Gastroesophageal sphincter (tissue), 4 donors: ENCODE data around the gene SGTB. TPM values are rescaled to one million over a fixed set of nuclear protein-coding genes. Genes with fewer than 3 reads are reported as not detected.

Experiments
- ATAC-seq: fragments of 150-250 bp; one replicate; pipeline ENCODE4 v1.9.1; 2016; ENCODE audit warnings: mild to moderate bottlenecking, moderate library complexity
- H3K27ac ChIP-seq, 4 donors: fragments of 200-600 bp; sonication (generic) in 3 of 4; 1 replicate in 3 of 4; 2 replicates in 1 of 4; pipeline ENCODE4 v1.5.1; 2016 to 2019
- H3K27me3 ChIP-seq: fragments of 200-600 bp; sonication (generic); one replicate; pipeline ENCODE4 v1.5.1; 2019
- H3K36me3 ChIP-seq, 2 donors: fragments of 200-600 bp; sonication (generic); one replicate each; pipeline ENCODE4 v1.5.1; 2019; ENCODE audit warnings: control low read depth in 1 of 2
- H3K4me1 ChIP-seq, 3 donors: fragments of 200-600 bp; sonication (generic); 1 replicate in 2 of 3; 2 replicates in 1 of 3; pipeline ENCODE4 v1.5.1; 2016 to 2019; ENCODE audit warnings: control low read depth in 2 of 3
- H3K4me3 ChIP-seq, 2 donors: fragments of 200-600 bp; sonication (generic); one replicate each; pipeline ENCODE4 v1.5.1; 2019; ENCODE audit warnings: mild to moderate bottlenecking in 1 of 2, moderate library complexity in 1 of 2
- H3K9me3 ChIP-seq, 3 donors: fragments of 200-600 bp; sonication (generic); one replicate each; pipeline ENCODE4 v1.5.1; 2017 to 2019; ENCODE audit warnings: control low read depth in 2 of 3
- CTCF ChIP-seq, 4 experiments: fragments of 200-600 bp in 2 of 4; fragments of 450-650 bp in 2 of 4; sonication (generic) in 1 of 4; IDR thresholded peaks; one replicate each; pipeline ENCODE4 v1.5.1; 2017 to 2019; ENCODE audit warnings: antibody characterized with exemption in 4 of 4, mild to moderate bottlenecking in 2 of 4, moderate library complexity in 2 of 4
- EP300 ChIP-seq: sonication (generic); formaldehyde crosslinking; IDR thresholded peaks from one replicate; pipeline ENCODE4 v1.6.1; 2017; ENCODE audit warnings: antibody characterized with exemption, mild to moderate bottlenecking
- POLR2A ChIP-seq, 2 donors: fragments of 450-650 bp; IDR thresholded peaks; one replicate each; pipeline ENCODE4 v1.6.1; 2017; ENCODE audit warnings: antibody characterized with exemption in 2 of 2, mild to moderate bottlenecking in 2 of 2, moderate library complexity in 1 of 2
- POLR2AphosphoS5 ChIP-seq: sonication (generic); formaldehyde crosslinking; IDR thresholded peaks from one replicate; pipeline ENCODE4 v1.6.1; 2017; ENCODE audit warnings: antibody characterized with exemption
- WGBS, 2 donors: methylation state at CpG; one replicate each; pipeline ENCODE4 v1.1.5; 2018; ENCODE audit warnings: low coverage in 1 of 2; 5-methylcytosine and 5-hydroxymethylcytosine counted together
- total RNA-seq, 4 donors: library from RNA; depleted of rRNA; stranded (reverse); fragments of >200 nt; gene quantifications; one replicate each; pipeline ENCODE4 v1.1.0, GENCODE V29; 2016

SGTB gene
- total RNA-seq, 4 donors from 2014 or later: 12.1 to 15.2 (median 14.3) TPM

GRCh38 chr5:65760504-65761275 is 38.8 kb upstream of the SGTB start:
- peaks cover 0 to 5% (median 0%) of the 10 kb centered on the region in 3 donors for H3K4me1 ChIP-seq
- 47 to 50% methylated on average over 2 of the region's 2 CpGs for WGBS, 2 donors
- H3K36me3 ChIP-seq: peaks cover 0 to 21% of the 10 kb centered on the region in 2 donors
- no peaks in the 10 kb centered on the region for H3K27me3 ChIP-seq
- H3K9me3 ChIP-seq: no peaks in the 10 kb centered on the region
- TF ChIP-seq POLR2AphosphoS5 (no peak), CTCF (IDR thresholded peaks at IDR 0.05) (peak in 1 of 4 experiments; percentile 26)
- no peak overlapping the region for H3K4me3 ChIP-seq
- no peak for ATAC-seq
- no peak overlapping the region for H3K27ac ChIP-seq

- Histone ChIP-seq H3K4me3 (no peak overlapping the region), H3K27ac (no peak overlapping the region), H3K27me3 (no peaks in the 10 kb centered on the region), H3K36me3 (peaks cover 0 to 21% of the 10 kb centered on the region in 2 donors), H3K4me1 (peaks cover 0 to 5% (median 0%) of the 10 kb centered on the region in 3 donors), H3K9me3 (no peaks in the 10 kb centered on the region)
- 84% methylated on average over 3 to 4 of the region's 4 CpGs for WGBS, 2 donors
- TF ChIP-seq EP300: no peak
- TF ChIP-seq CTCF (IDR thresholded peaks at IDR 0.05): no peak
- TF ChIP-seq POLR2AphosphoS5: no peak
- no peak for TF ChIP-seq POLR2A (IDR thresholded peaks at IDR 0.05)
- no peak for ATAC-seq
These were observed 36.7 kb upstream of the SGTB start for GRCh38 chr5:65758546-65759144.

GRCh38 chr5:65753189-65753588 is 31.3 kb upstream of the SGTB start:
- Histone ChIP-seq H3K9me3 (no peaks in the 10 kb centered on the region), H3K36me3 (no peaks in the 10 kb centered on the region), H3K4me1 (no peaks in the 10 kb centered on the region), H3K27me3 (no peaks in the 10 kb centered on the region), H3K4me3 (no peak overlapping the region), H3K27ac (no peak overlapping the region)
- WGBS, 2 donors: 82 to 87% methylated on average over 8 of the region's 8 CpGs
- no peak for ATAC-seq
- TF ChIP-seq CTCF (IDR thresholded peaks at IDR 0.05): no peak
- TF ChIP-seq EP300: no peak
- TF ChIP-seq POLR2A (IDR thresholded peaks at IDR 0.05): no peak
- no peak for TF ChIP-seq POLR2AphosphoS5

- H3K36me3 ChIP-seq: no peaks in the 10 kb centered on the region
- TF ChIP-seq CTCF (IDR thresholded peaks at IDR 0.05) (no peak), EP300 (no peak), POLR2A (IDR thresholded peaks at IDR 0.05) (no peak), POLR2AphosphoS5 (no peak)
- ATAC-seq: no peak
- WGBS, 2 donors: 29 to 72% methylated on average over 1 to 2 of the region's 2 CpGs
- no peaks in the 10 kb centered on the region for H3K4me1 ChIP-seq
- no peak overlapping the region for H3K4me3 ChIP-seq
- no peak overlapping the region for H3K27ac ChIP-seq
- no peaks in the 10 kb centered on the region for H3K27me3 ChIP-seq
- no peaks in the 10 kb centered on the region for H3K9me3 ChIP-seq
These were observed 29.0 kb upstream of the SGTB start for GRCh38 chr5:65750938-65751337.

- H3K27ac ChIP-seq: no peak overlapping the region
- no peaks in the 10 kb centered on the region for H3K9me3 ChIP-seq
- TF ChIP-seq POLR2A (IDR thresholded peaks at IDR 0.05) (no peak), EP300 (no peak), POLR2AphosphoS5 (no peak), CTCF (IDR thresholded peaks at IDR 0.05) (no peak)
- H3K4me1 ChIP-seq: no peaks in the 10 kb centered on the region
- H3K4me3 ChIP-seq: no peak overlapping the region
- no peak for ATAC-seq
- H3K27me3 ChIP-seq: no peaks in the 10 kb centered on the region
- WGBS, 2 donors: 70 to 96% methylated on average over 4 of the region's 5 CpGs
- H3K36me3 ChIP-seq: no peaks in the 10 kb centered on the region
These were observed 28.0 kb upstream of the SGTB start for GRCh38 chr5:65749956-65750355.
